GDM1 (cell line): ENCODE measurements around the gene WDR27.
"Not testable (repeated sequence)": the region's sequence is repeated elsewhere in the genome, so short reads cannot be mapped to it uniquely, and the experiment has no call there.

ENCODE experiments used
- DNase-seq: peaks from one replicate; lab custom pipeline; 2025; lab: John Stamatoyannopoulos, UW

Gene WDR27

DNA sequence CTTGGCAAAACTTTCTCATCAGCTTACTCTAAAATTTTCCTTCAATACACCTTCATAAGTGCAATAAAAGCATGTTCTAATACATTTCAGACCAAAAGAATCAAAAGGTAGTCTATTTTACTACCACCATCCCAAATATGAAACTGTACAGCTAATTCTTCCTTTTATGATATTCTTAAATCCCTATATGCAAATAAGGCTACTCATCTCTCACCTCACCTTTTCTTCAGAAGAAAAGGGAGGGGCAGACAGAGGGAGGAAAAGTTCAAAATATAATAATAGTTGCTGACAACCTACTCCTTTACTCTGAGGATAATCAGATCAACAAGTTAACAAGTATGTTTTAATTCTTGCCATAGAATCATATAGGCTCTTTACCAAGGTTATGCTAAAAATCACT lies 7.5 kb upstream of the WDR27 start:
- no peak for DNase-seq

DNA sequence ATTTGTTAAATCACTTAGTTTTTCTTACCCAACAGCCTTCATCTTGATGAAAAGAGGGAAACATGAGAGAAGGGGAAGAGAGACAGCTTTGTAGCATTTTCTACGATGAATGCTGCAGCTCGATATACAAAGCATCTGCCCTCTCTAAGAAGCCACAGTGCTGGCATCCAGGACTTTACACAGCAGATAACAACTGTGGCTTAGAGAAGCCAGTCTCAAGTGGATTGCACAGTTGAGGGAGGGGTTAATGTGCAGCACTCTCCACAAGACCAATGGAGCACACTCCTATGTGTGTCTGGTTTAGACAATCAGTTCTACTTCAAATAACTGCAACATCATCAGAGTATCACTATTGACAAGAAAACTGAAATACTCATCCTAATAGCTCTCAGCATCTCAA lies 5.9 kb upstream of the WDR27 start:
- no peak for DNase-seq

DNA sequence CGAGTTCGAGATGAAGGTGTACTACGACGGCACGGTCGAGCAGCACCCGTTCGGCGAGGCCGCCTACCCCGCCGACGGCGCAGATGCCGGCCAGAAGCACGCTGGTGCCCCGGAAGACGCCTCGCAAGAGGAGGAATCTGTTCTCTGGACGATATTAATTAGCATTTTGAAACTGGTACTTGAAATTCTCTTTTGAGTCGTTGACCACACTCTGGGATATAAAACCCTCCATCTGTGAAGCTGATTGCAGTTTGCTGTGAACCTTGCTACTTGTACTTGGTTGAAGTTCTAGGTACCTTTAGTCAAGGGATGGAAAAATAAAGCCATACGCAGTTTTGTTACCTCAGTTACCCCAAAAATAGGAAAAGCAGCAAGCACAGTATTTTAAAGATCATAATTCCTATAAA lies 1.0 kb upstream of the WDR27 start:
- DNase-seq: no peak

DNA sequence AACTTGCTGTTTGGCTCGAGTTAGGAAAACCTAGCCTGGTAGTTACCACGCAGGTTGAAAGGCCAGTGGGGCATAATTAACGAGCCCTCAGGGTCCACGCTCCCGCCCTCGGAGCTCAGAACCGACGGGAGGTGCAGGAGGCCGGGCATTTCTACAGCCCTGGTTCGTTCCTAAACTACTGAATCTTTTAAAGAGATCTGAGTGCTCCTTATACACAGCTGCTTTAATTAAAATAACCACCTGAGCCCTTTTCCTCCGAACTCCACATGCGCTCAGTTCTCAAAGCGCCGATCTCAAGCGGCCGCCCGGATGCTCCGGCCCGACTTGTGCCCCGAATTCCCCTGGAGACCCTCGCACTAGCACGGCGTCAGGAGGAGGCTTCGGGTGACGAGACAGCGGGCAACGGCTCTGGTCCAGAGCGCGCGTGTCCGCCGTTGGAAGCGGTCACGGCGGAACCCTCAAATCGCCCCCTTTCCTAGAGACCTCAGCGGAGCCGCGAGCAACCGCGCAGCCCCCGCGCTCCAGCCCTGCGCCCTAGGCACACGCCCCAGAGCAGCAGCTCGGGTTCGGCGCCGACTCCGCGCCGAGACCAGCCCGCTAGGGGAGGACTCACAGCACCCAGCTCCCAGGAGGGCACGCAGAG lies 397 bp downstream of the WDR27 start:
- DNase-seq: no peak

DNA sequence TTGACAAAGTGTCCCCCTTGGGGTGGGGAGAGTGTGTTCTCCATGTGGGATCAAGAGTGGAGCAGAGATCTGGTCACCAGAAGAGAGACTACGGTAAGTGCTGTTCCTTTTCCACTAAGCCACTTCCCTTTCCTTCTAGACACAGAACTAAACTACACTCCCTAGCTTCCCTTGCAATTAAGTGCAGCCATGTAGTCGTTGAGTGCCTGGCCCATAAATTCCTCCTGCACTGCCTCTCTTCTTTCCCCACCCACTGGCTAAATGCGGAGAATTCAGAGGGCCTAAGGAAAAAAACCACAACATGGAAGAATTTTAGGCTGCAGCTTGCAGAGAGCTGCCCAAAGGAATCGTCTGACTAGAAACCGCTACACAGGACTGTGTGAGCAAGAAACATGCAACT lies 1.5 kb downstream of the WDR27 start:
- peak; percentile 28 for DNase-seq

DNA sequence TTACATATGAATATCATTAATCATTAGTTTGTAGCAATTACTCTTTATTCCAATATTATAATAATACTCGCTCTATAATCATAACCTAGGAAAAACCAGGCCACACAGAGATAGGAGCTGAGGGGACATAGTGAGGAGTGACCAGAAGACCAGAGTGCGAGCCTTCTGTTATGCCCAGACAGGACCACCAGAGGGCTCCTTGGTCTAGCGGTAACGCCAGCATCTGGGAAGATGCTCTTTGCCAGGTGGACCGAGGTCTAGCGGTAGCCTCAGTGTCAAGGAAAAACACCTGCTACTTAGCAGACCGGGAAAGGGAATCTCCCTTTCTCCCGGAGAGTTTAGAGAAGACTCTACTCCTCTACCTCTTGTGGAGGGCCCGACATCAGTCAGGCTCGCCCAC lies 4.7 kb downstream of the WDR27 start:
- not testable (repeated sequence) for DNase-seq

DNA sequence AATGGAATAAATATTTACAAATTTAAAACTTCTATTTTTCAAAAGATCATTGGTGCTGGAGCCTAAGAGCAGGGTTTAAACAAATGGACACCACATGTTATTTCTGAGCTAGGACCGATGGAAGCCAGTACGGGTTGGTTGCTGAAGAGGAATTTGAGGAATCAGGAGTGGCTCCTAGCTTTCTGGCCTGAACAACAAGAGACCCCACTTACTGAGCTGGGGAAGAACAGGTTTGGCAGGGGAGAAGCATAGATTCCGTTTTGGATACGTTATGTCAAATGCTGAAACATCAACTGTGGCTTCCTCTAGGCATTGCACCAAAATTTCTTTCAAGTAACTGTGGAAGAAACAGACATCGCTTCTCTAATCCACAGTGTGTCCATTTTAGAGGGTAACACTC lies 6.7 kb downstream of the WDR27 start:
- DNase-seq: no peak

DNA sequence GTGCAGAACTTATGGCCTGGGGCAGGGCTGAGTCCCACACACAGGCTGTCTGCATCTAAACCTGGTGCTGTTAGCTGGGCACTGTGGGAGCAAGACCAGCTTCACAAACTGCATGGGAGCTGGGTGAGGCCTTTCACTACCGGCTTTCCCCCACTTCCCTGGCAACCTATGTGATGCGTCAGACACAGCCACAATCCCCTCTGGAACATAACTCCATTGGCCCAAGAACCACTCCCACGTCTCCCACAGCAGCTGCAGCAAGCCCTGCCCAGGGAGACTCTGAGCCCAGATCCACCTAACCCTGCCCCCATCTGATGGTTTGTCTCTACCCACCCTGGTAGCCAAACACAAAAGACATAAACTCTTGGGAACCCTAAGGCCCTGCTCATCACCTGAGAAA lies 9.3 kb downstream of the WDR27 start:
- DNase-seq: no peak

DNA sequence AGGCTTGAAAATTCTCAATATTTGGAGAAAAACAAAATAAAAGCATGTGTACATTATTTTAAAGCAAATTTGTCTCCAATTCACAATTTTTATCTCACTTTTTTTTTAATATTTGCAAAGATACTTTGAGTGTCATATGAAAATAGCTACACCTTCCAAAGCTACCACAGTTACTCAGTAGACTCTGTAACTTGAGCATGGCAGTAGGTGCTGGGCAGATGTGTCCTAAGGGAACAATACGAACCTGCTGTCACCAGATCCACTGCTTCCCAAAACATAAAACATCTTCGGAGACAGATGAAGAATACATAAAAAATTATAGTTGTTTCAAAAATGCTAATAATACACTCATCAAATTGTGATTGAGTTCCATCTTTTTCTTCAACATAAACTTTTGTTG lies 10.6 kb downstream of the WDR27 start:
- no peak for DNase-seq

DNA sequence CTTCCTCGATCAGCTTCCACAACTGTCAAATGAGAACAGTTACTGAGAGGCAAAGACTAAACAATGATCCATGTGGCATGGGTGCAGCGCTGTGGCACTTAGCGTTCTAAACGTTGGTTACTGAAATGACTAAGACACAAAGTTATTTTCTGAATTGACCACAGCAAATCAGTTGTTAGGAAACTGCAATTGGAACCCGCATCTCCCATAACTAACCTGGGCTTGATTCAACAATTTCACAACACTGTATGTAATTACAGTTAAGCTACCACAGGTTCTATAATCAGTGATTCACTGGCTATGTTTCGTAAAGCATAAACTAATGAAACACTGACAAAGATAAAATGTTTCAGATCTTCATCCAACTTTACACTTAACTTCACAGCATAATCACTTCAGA lies 12.5 kb downstream of the WDR27 start:
- no peak for DNase-seq

DNA sequence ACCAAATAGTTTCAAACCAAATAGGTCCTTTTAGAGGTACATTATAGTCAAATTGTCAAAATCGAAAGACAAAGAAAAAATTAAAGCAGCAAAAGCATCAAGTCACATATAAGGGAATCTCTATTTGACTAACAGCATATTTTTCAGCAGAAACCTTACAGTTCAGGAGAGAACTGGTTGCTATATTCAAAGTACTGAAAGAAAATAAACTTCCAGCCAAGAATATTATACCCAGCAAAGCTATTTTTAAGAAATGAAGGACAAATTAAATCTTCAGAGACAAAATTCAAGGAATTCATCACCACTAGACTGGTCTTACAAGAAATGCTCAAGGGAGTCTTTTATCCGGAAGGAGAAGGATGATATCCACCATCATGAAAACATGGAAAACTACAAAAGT lies 16.0 kb downstream of the WDR27 start:
- DNase-seq: no peak

DNA sequence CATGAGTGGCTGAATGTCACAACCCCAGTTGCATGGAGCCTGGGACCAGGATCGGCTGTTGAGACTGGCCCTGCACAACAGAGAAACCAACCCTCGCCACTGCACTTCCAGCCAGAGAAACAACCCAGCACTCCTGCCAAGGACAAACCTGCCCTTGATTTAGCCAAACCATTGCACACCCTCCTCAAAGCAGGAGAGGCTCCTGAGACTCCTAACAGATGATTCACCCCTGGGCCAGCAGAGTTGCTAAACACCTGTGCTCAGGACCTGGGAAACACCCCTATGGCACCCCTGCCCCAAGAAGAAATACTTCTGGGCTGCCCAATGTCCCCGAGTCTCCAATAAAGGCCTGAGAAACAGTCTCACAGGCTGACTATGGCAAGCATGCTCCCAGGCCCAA lies 17.8 kb downstream of the WDR27 start:
- no peak for DNase-seq

DNA sequence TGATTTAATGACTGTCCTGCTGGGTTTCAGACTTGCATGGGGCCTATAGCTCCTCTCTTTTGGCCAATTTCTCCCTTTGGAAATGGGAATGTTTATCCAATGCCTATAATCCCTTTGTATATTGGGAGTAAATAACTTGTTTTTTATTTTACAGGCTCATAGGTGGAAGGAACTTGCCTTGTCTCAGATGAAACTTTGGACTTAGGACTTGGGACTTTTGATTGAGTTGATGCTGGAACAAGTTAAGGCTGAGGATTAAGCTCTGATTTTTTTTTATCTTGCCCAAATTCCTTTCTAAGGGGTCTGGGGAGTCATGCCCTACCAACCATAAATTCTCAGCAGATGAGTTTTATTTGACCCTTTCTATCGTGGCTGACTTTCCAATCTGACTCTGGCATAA lies 23.5 kb downstream of the WDR27 start:
- DNase-seq: no peak

DNA sequence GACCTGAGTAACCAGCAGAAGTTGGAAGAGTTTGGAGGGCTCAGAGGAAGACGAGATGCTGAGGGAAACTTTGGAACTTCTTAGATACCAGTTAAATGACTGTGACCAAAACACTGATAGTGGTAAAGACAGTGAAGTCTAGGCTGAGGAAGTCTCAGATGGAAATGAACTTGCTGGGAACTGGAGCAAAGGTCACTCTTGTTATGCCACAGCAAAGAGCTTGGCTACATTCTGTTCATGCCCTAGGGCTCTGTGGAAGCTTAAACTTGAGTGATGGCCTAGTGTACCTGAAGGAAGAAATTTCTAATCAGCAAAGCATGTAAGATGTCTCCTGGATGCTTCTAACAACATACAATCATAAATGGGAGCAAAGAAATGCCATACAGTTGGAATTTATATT lies 24.7 kb downstream of the WDR27 start:
- DNase-seq: no peak

DNA sequence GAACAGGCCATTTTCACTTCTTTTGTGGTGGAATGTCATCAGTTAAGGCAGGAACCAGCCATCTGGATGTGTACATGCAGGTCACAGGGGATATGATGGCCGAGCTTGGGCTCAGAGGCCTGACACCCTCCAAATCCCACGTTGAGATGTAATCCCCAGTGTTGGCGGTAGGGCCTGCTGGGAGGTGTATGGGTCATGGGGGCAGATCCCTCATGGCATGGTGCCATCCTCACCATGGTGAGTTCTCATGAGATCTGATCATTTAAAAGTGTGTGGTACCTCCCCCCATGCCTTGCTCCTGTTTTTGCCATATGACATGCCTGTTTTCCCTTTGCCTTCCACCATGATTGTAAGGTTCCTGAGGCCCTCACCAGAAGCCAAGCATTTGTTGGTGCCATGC lies 26.8 kb downstream of the WDR27 start:
- DNase-seq: no peak

DNA sequence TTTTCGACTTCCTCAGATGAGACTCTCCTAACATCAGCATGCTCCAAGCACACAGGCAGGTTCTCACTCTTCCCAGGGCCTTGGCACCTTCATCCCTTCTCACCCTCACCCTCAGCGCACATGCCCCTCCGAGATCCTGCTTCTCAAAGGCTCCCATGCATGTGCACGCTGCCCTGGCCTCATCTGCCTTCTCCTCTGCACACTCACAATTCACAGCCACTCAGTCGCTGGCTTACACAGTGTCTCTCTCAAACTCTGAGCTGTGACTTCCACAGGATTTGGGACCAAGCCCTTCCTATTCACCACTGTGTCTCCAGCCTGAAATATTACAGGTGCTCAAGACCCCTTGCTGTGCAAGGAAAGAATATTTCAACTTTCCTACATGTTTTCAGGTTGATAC lies 30.3 kb downstream of the WDR27 start:
- DNase-seq: no peak

DNA sequence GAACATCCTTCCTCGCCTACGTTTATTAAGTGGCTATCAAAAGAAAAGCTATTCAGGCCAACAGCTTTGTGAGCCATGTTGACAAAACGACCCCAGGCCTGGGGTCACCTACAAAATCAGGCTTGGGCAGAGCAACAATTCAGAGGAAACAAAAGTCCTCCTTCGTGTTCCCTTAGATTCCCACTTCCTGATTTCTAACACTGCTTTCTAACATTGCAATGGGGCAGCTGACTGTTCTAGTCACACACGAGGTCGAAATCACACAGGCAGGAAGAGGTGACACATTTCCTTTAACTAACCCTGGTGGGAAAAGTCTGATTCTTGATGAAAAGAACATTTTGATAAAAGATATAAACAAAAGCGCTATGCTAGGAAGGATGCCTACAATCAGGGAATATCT lies 31.9 kb downstream of the WDR27 start:
- no peak for DNase-seq

DNA sequence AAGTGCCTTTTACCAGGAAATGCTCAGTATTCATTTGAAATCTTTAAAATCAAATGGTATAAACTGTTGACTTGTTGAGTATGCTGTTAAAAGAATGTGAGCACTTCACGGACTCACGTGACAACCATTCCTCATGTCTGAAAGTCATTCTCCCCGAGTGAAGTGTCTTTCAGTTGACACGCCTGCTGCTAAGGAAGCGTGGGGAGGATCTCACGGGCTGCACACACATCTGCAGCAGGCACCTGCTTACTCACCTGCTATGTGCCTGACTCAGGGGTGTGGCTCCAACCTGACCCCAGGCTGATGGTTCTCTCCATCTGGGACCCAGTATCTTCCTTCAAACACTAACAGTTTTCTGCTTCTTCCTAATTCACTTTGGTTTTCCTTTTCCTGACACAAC lies 32.7 kb downstream of the WDR27 start:
- DNase-seq: no peak

DNA sequence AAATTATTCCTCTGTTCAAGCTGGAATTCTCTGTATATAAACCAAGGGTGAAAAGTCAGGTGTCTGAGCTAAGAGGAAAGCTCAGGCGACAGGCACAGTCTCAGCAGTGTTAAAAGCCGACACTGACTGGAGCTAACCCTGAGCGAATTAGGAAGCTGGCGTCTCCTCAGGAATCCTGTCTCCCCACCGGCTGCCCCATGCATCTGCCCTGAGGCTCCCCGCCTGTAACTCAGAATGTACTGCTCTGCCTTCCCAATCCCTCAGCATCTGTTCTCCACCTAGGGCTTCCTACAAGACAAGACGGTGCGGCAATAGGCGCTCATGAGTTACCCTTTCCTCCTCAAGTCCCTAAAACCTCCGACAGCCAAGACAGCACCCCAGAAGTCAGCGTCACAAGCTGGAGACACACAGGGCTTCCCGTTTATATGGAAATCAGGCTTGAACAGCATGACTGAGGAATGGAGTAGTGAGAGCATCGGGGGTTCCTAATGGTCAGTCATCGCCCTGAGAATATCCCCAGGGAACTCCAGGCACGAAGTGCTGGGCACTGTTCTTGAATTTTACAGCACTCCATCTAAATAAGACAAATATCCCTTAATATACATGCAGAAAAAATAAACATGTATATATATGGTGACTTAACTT lies 33.5 kb downstream of the WDR27 start:
- no peak for DNase-seq

DNA sequence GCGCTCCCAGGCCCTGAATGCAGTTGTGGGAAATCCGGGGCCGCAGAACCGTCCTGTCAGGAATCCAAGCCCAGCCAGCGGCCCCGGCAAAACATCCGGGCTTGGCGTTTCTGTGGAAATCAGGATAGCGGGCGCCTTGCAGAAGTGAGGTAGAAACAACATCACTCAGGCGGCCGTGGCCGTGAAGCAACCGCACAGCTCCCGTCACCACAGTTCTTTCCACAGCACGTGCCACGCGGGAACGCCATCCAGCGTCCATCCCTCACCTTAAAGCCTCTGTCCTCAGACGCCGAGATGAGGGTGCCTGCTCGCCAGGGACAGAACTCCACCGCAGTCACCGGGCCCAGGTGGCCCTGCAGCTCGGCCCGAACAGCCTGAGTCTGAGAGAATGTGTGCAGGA lies 34.1 kb downstream of the WDR27 start:
- no peak for DNase-seq

DNA sequence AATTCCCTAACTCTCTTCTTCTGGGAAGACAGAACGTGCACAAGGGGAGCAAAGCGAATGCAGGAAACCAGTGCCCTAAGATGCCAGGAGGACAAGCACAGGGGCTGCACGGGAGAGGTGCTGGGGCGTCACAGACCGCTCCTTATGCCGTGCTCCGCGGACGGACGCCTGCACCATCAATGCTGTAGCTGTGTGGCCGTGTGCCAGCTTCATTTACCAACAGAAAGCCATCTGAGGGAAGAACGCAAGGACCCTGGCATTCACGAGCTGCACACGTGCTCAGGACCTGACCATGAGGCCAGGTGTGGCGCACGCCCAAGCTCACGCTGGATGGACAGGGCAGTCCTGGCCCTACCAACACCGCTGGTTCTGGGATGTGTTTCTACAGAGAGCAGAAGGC lies 35.4 kb downstream of the WDR27 start:
- DNase-seq: no peak

DNA sequence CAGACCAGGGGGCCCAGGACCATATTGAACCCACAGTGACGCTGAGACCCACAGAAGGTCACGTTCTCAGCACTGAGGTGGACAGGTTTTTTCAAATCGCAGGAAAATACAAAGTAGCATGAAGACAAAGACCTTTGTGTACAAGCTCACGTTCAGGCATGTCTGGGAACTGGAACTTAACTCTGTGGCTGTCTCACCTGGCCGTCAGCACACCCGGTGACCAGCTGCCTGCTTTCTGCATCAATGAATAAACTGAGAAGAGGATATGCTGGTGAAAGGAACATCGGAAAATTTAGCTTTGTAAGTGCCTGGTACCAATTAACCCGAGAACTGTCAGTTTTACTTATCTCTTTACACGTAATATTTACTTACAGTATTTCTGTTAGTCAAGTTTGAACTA lies 36.5 kb downstream of the WDR27 start:
- no peak for DNase-seq

DNA sequence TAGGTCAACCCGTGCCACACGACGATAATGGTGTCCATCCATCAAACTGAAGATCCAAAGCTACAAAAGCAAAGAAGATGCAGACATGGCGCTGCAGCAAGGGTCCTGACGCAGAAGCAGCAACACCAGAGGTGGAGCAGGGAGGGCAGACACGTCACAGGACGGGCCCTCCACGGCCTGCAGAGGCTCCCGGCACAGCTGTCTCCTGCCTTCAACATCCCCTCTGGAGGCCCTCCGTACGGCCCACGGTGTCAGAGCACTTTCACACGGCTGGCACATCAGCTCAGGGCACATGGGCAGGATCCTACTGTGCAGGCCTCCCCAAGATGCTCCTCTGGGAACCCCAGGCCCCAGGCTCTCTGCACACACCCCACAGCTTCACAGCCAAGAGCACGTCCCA lies 37.6 kb downstream of the WDR27 start:
- DNase-seq: no peak

DNA sequence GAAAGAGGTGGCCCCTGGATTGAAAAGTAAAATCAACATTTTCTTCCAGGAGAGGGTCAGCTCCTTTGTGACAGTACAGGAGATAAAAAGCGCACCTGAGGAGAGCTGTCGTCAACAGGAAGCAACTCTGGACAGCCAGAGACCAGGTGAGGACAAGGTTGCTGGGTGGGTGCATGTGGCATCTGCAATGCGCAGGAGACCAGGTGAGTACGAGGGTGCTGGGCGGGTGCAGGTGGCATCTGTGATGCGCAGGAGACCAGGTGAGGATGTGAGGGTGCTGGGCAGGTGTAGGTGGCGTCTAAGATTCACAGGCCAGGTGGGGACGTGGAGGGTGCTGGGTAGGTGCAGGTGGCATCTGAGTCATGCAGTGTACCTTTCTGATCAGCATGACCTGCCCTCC lies 38.4 kb downstream of the WDR27 start:
- no peak for DNase-seq

DNA sequence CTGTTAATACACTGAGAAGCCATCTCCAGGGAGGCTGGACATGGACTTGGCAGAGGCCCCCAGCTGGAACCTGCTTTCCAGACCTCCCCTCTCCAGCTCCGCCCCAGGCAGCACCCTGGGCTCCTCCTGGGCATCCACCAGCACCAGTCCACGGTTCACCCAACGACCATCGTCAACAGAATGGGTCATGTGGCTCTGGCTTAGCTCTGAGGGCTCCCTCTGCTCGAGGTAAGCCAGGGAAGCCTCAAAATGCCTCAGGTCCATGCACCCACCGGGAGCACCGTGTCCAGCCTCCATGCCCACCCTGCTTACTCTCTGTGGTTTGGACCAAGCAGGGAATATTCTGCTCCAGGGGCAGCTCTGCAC lies 40.5 kb downstream of the WDR27 start:
- no peak for DNase-seq
